ENCODE results near the gene ARL4A.

Gene ARL4A

GRCh38 chr7:12722136-12722535, 34.7 kb downstream of the ARL4A start:
- H3K4me1 Mint-ChIP-seq, result no peaks in the 10 kb centered on the region
- H3K27ac Mint-ChIP-seq, result no peak overlapping the region
- no peak for ATAC-seq
- no peaks in the 10 kb centered on the region for H3K36me3 Mint-ChIP-seq
- no peaks in the 10 kb centered on the region for H3K27me3 Mint-ChIP-seq
- H3K4me3 Mint-ChIP-seq, result no peak overlapping the region
- no peaks in the 10 kb centered on the region for H3K9me3 Mint-ChIP-seq

DNA sequence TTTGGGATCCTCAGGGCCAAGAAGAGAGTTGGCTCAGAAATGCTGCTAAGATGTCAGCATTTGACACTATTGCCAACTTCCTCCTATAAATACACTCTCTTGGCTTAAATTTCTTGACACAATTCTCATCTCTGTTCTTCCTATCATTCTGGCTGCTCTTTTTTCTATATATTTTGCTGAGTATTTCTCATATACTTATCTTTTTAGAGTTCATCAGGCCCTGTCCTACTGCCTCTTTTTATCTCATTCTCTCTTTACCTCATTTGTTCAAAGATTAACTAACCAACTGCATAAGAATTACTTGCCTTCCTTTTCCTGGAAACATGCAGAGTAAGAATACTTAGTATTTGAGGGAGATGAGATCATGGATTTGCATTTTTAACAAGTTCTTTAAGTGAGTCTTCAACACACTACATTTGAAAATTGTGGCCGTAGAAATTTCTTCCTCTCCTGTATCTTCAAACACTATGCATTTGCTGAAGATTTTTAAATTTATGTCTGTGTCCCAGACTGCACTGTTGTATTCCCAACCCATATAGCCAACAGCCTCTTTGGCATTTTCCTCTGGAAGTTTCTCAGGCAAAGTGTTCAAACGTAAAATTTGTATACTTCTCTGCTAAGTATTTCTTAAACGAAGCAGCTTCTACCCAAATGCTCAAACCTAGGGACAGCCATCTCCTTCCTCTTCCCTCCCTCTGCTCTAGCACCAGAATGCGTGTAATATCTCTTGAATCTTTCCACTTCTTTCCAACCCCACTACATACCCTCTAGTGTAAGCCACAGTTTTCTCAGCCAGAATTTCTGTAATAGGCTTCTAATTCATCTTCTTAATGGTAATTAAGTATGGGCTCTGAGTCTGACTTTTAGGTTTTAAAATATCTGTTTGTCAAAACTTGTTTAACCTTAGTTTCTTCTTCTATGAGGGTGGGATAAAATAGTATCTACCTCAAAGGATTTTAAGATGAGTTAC, 35.5 kb downstream of the ARL4A start:
- no peaks in the 10 kb centered on the region for H3K9me3 Mint-ChIP-seq
- no peak overlapping the region for H3K27ac Mint-ChIP-seq
- no peaks in the 10 kb centered on the region for H3K4me1 Mint-ChIP-seq
- H3K27me3 Mint-ChIP-seq, result no peaks in the 10 kb centered on the region
- no peaks in the 10 kb centered on the region for H3K36me3 Mint-ChIP-seq
- no peak for ATAC-seq
- no peak overlapping the region for H3K4me3 Mint-ChIP-seq

GRCh38 chr7:12725575-12726316, 38.3 kb downstream of the ARL4A start:
- Mint-ChIP-seq H3K36me3 (no peaks in the 10 kb centered on the region), H3K4me1 (no peaks in the 10 kb centered on the region), H3K27ac (no peak overlapping the region), H3K27me3 (no peaks in the 10 kb centered on the region), H3K9me3 (no peaks in the 10 kb centered on the region), H3K4me3 (no peak overlapping the region)
- no peak for ATAC-seq

- Mint-ChIP-seq H3K4me1 (peaks cover 6% of the 10 kb centered on the region), H3K4me3 (no peak overlapping the region), H3K9me3 (no peaks in the 10 kb centered on the region), H3K27ac (no peak overlapping the region), H3K27me3 (no peaks in the 10 kb centered on the region), H3K36me3 (no peaks in the 10 kb centered on the region)
- ATAC-seq, result no peak
Measured at GRCh38 chr7:12726908-12727307, 39.5 kb downstream of the ARL4A start.

DNA sequence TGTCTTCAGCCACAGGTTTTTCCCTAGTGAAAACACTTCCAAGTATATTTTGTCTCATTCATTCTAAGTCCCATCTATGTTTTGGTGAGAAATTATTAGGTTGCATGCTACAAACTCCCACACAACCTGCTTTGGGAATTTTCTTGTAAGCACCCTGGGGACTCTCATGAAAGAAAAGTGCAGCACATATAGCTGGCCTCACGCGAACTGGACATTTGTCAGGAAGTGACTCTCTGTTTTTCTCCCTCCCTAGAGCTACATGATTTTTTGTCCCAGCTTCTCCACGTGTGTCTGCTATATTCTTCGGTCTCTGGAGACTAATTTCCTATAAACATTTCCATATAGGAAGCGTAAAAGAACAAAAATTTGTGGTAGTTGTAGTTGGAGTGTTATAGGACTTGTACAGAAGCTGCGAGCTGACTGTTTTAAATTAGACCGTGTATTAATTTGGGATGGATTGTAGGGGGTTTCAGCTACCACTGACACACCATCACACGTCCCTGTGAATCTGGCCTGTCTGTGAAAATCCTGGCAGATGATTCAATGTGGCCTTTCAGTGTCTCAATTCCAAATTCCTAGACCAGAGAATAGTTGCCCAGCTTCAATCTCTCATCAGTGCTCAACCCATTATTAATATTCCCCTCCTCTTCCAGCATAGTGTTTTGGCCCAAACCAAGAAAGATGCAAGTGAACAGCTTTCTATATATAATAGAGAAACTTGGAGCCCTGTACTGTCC, 40.2 kb downstream of the ARL4A start:
- Mint-ChIP-seq H3K4me1 (peaks cover 6% of the 10 kb centered on the region), H3K4me3 (no peak overlapping the region), H3K27me3 (no peaks in the 10 kb centered on the region), H3K36me3 (no peaks in the 10 kb centered on the region), H3K27ac (no peak overlapping the region), H3K9me3 (no peaks in the 10 kb centered on the region)
- ATAC-seq, result no peak

- Mint-ChIP-seq H3K4me3 (no peak overlapping the region), H3K27me3 (no peaks in the 10 kb centered on the region), H3K36me3 (no peaks in the 10 kb centered on the region), H3K27ac (no peak overlapping the region), H3K9me3 (no peaks in the 10 kb centered on the region), H3K4me1 (peaks cover 6% of the 10 kb centered on the region)
- no peak for ATAC-seq
Measured at GRCh38 chr7:12728192-12728538, 40.7 kb downstream of the ARL4A start.

DNA sequence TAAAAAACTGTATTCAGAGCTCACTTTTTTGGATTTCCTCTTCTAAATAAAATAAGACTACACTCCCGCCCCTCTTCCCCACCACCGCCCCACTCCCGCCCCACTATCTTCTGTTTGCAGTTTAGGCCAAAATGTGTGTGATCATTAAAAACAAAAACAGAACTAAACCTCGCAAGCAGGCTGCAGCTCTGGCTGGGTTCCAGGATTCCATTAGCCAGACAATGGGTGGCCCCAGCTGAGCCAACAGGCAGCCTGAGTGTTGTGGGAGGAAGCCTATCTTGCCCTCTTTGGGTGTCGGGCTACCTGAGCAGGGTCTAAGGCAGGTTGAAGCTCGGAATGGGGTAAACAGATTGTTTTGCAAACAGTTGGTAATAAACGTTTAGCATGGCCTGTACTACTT, 41.7 kb downstream of the ARL4A start:
- H3K36me3 Mint-ChIP-seq, result no peaks in the 10 kb centered on the region
- H3K27me3 Mint-ChIP-seq, result no peaks in the 10 kb centered on the region
- H3K4me3 Mint-ChIP-seq, result no peak overlapping the region
- H3K4me1 Mint-ChIP-seq, result peaks cover 6% of the 10 kb centered on the region
- H3K9me3 Mint-ChIP-seq, result no peaks in the 10 kb centered on the region
- no peak overlapping the region for H3K27ac Mint-ChIP-seq
- ATAC-seq, result no peak

DNA sequence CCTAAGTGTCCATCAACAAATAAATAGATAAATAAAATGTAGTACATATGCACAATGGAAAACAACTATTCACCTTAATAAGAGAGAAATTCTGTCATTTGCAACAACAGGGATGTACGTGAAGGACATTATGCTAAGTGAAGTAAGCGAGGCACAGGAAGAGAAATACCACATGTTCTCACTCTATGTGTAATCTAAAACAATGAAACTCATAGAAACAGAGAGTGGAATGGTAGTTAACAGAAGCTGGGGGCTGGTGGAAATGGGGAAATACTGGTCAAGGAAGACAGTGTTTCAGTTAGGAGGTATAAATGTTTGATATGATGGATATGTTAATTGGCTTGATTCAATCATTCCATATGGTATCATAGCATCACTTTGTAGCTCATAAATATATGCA, 43.1 kb downstream of the ARL4A start:
- no peak for ATAC-seq

DNA sequence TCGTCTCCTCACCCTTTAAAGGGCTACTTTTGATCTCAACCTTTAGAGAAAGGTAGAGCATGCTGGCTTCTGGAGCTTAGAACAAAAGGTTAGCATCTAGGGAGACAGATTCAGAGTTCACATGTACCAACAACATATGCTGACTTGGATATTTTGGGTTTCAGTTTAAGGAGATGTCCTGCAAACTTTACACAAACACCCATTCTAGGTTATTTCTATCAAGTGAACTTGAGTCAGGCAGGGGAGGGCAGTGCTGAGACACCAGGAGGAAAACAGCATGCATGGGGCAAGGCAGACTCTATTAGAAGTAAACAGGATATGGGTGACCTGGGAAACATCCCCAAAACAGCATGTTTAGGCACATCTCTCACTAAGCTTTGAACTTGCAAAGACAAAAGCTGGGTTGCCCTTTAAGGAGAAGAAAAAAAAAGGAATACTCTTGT, 43.8 kb downstream of the ARL4A start:
- H3K9me3 Mint-ChIP-seq, result no peaks in the 10 kb centered on the region
- no peak for ATAC-seq
- no peak overlapping the region for H3K27ac Mint-ChIP-seq
- no peak overlapping the region for H3K4me3 Mint-ChIP-seq
- H3K27me3 Mint-ChIP-seq, result no peaks in the 10 kb centered on the region
- no peaks in the 10 kb centered on the region for H3K36me3 Mint-ChIP-seq
- peaks cover 6% of the 10 kb centered on the region for H3K4me1 Mint-ChIP-seq

More for the DNA sequence above, 43.1 kb downstream of the ARL4A start:
- Mint-ChIP-seq H3K27ac (no peak overlapping the region), H3K36me3 (no peaks in the 10 kb centered on the region), H3K4me3 (no peak overlapping the region), H3K9me3 (no peaks in the 10 kb centered on the region), H3K27me3 (no peaks in the 10 kb centered on the region), H3K4me1 (peaks cover 6% of the 10 kb centered on the region)

- no peak for ATAC-seq
- Mint-ChIP-seq H3K9me3 (no peaks in the 10 kb centered on the region), H3K4me1 (peaks cover 6% of the 10 kb centered on the region), H3K27ac (no peak overlapping the region), H3K27me3 (no peaks in the 10 kb centered on the region), H3K36me3 (no peaks in the 10 kb centered on the region), H3K4me3 (no peak overlapping the region)
Measured at GRCh38 chr7:12731775-12732174, 44.3 kb downstream of the ARL4A start.

- no peaks in the 10 kb centered on the region for H3K9me3 Mint-ChIP-seq
- H3K27ac Mint-ChIP-seq, result no peak overlapping the region
- no peak overlapping the region for H3K4me3 Mint-ChIP-seq
- ATAC-seq, result no peak
- H3K27me3 Mint-ChIP-seq, result no peaks in the 10 kb centered on the region
- peaks cover 6% of the 10 kb centered on the region for H3K4me1 Mint-ChIP-seq
- H3K36me3 Mint-ChIP-seq, result no peaks in the 10 kb centered on the region
Measured at GRCh38 chr7:12732428-12732827, 45.0 kb downstream of the ARL4A start.

DNA sequence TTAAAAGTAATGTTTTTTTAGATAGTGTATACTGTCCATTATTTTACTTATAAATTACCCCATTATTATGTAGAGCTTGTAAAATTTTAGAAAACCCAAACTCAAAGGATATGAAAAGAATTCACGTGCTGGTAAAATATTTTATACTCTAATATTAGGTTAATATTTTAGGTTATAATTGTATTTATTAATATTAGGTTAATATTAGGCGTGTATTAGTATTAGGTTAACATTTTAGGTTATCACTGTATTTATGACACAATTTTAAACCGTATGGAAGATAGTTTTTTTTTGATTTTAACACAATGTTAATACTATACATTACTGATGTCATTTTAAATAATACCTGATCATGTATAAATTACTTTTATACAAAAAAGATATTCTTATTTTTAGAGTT, 48.5 kb downstream of the ARL4A start:
- H3K27me3 Mint-ChIP-seq, result no peaks in the 10 kb centered on the region
- no peak for ATAC-seq
- peaks cover 6% of the 10 kb centered on the region for H3K4me1 Mint-ChIP-seq
- H3K27ac Mint-ChIP-seq, result no peak overlapping the region
- no peaks in the 10 kb centered on the region for H3K36me3 Mint-ChIP-seq
- no peaks in the 10 kb centered on the region for H3K9me3 Mint-ChIP-seq
- H3K4me3 Mint-ChIP-seq, result no peak overlapping the region

DNA sequence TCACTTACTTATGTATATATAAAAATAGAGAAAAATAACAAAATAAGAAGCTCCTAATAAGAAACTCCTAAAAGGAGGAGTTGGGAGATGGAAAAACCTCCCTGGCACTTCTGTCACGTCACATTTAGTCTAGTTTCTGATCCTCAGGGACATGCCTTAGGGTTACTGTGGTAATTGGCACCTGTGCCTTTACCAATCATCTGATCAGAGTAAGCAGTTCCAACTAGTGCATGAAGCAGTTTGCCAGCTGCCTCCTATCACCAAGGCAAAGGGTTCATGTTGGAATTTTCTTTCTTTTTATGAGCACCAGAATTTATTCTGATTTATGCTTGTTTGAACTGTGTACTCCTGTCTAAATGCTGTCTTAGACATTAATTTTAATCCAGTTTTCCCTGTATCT, 49.9 kb downstream of the ARL4A start:
- Mint-ChIP-seq H3K27me3 (no peaks in the 10 kb centered on the region), H3K9me3 (no peaks in the 10 kb centered on the region), H3K4me1 (peaks cover 4% of the 10 kb centered on the region), H3K4me3 (no peak overlapping the region), H3K27ac (no peak overlapping the region), H3K36me3 (no peaks in the 10 kb centered on the region)
- no peak for ATAC-seq

DNA sequence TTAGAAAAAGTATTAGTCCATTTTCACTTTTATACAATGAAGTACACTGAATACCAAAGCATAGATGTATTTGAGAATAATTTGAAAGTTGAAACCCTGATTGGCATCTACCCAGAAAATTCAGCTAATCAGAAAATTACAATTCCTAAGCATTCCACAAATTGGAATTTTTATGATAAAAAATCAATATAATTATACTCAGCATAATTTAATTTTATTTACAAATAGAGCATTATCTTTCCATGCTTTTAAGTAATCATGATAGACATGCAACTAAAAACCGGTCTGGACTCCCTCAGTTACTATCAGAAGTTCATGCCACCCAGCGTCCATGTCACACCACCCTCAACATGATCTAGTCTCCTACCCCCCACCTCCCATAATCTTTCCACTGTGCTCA, 50.4 kb downstream of the ARL4A start:
- Mint-ChIP-seq H3K4me1 (peaks cover 5% of the 10 kb centered on the region), H3K27me3 (no peaks in the 10 kb centered on the region), H3K4me3 (no peak overlapping the region), H3K9me3 (no peaks in the 10 kb centered on the region), H3K27ac (no peak overlapping the region), H3K36me3 (no peaks in the 10 kb centered on the region)
- ATAC-seq, result no peak

GRCh38 chr7:12738665-12739064, 51.2 kb downstream of the ARL4A start:
- Mint-ChIP-seq H3K4me1 (peaks cover 5% of the 10 kb centered on the region), H3K9me3 (no peaks in the 10 kb centered on the region), H3K27ac (no peak overlapping the region), H3K36me3 (no peaks in the 10 kb centered on the region), H3K27me3 (no peaks in the 10 kb centered on the region), H3K4me3 (no peak overlapping the region)
- no peak for ATAC-seq

Data from stimulated activated memory B cell treated with anti-CD40 and anti-IgM and Interleukin-4, amounts not matched to agents 10 μg/mL and 1 μg/mL and 100 μg/mL, for 72 hours (primary cell).